ENCODE data around the gene TBXAS1.

The TBXAS1 gene

DNA sequence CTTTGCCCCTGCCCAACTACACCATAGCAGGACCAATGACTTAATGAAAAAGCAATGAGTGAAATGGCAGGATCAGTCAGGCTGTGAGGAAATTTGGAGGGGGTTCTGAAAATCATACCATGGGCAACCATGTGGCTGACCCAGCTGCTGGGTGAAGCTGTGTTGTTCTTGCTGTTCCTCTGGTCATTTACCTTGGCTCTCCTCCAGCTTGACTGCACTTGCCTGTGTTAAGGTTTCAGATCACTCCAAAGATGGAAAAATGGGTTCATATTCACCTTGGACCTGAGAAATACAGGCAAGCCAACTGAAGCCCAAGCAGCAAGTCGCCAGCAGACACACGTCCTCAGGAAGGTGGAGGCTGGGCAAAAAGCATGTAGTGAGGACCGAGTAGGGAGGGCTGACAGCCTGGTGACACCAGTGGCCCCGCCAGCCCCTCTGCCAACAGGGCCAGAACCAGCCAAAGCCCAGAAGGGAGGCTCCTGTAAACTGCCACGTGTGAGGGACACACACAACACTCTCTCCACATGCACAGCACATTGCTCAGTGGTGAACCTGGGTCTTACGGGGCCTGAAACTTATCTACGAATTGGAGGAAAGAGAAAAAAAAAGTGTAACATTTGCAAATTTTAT, 193.6 kb downstream of the TBXAS1 start:
- DNase-seq (ENCODE audit: low read depth in 2 of 2), result no peak

DNA sequence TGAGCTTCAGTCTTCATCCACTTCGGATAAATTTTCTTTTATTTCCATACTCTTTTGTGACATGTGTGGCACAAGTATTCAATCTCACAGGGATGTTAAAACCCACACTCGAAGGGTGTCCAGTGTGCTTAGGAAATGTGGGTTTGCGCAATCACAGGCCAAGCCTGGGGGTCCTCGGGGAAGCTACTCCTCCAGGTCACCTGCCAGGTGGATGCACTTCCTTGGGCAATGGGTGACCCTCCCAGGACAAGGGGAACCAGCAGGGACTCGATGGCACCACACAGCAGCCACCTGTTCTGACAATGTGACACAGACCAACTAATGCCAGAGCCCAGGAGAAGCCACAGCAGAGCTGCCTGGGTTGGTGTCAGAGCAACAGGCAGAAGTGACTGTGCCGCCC, 194.7 kb downstream of the TBXAS1 start:
- no peak for DNase-seq (ENCODE audit: low read depth in 2 of 2)

DNA sequence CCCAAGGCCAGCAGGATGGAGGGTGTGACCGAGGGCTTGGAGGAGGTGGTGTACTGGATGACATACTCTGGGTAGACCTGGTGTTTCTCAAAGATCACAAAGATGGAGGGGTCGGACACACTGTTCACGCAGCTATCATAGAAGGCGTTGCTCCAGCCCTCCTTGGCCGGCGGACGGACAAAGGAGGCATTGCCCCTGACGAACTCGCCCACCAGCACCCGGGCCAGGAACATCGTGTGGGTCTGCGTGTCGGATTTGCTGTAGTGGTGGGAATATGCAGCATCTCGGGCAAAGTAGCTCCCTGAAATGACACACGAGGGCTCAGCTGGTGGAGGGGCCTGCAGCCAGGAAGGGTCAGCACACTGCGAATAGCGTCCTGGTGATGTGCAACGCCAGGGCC, 195.5 kb downstream of the TBXAS1 start:
- DNase-seq (ENCODE audit: low read depth in 2 of 2), result no peak

DNA sequence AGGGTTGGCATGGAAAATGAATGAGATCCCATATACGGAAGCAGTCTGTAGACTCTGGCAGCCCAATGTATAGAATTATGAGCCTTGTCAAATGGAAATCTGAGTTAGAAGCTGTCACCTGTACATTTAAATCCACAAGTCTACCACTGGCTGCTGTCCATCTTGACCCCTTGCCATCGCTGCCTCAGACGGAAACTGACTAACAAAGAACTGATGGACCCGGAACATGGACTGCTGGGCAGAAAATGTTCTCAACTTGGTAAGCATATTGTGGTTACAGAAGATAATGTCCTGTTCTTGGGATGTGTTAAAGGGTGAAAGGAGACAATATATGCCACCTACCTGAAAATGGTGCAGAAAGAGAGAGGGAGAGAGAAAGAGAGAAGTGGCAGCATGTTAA, 196.2 kb downstream of the TBXAS1 start:
- no peak for DNase-seq (ENCODE audit: low read depth in 2 of 2)

DNA sequence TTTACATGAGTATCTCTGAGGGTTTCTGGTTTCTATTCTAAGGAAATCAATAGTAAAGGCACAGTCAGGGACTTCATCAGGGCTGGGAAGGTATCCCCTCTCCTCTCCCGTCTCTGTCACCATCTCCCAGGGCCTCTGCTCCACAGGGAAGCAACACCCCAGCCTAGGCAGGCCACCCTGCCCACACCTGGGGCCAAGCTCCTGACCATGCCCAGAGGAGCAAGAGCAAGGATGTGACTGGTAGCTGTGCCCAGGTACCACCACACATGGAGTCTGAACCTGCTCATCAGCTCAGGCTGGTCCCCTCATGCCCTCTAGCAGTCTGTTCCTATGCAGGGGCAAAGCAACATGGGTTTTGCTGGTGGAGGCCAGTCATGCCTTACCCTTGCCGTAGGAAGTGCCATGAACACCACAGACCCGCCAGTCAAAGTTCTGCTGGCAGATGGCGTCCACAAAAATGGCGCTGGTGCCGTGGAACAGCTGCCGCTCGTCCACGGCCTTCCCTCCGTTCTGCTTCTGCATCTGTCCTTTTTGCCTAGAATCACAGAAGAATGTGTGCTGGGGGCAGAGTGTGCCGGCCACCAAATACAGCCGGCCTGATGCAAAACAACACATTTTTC, 196.9 kb downstream of the TBXAS1 start:
- DNase-seq (ENCODE audit: low read depth in 2 of 2), result no peak

DNA sequence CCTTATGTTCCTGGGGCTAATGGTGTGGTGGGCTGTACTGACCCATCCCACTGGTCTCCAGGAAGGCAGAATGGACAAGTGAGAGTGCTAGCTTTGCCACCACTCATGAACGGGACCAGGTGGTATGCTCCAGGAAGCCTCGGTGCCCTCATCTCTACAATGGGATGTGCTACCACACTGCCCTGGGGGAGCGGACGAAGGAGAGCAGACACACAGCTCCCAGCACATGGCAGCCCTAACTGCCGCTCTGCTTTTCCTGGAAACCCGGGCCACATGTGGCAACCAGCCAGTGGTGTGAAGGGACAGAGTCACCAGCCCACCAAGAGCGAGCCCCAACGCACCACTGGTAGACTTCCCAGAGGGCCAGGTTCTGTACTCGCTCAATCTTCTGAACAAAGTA, 197.9 kb downstream of the TBXAS1 start:
- DNase-seq (ENCODE audit: low read depth in 2 of 2), result no peak

DNA sequence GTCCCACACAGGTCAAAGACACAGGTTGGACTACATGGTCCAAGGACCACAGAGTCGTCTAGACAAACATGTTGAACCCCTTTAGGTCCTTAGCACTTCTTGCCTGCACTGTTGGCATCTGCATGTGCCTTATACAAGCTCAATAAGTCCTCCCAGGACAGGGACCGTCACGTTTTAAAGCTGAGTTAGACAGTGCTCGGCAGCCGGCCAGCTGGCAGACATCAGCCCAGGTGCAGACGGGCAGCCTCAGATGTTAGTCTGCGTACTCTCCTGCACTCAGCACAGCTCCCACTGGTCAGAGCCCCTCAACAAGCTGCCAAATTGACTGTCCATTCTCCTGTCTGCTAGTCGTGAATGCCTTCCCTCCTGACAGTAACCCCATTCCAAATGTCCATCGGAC, 198.8 kb downstream of the TBXAS1 start:
- DNase-seq (ENCODE audit: low read depth in 2 of 2), result no peak

DNA sequence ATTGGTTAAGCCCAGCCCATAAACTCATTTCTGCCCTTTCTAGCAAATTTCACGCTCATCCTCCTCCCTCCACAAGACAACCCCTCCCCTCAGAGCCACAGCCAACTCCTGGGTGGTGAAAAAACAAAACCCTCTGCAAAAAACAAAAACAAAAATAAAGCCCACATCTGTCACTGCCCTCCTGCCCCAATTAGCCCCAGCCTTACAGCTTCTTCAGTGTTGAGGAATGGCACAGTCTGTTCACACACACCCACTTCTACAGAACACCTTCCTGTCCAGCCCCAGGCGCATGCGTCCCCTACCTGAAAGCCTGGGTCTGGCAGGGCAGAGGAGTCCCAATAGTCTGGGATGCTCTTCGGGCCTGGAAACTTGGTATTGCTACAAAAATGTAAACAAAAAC, 199.2 kb downstream of the TBXAS1 start:
- DNase-seq (ENCODE audit: low read depth in 2 of 2), result no peak

DNA sequence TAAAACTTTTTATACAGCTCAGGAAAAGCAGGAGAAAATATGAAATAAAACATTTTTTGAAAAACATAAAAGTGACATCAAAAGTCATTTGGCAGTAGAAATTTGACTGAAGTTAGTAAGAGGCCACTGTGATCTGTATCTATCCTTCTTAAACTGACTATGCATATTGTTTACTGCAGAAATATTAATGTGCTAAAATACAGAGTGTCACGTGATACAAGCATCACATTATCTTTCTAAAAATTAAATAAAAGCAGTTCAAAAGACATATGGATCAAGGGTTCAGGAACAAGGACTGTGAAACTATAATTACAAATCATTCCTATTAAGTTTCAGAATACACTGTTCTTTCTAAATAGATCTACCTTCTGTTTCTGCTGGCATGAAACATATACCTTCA, 200.0 kb downstream of the TBXAS1 start:
- DNase-seq (ENCODE audit: low read depth in 2 of 2), result no peak

DNA sequence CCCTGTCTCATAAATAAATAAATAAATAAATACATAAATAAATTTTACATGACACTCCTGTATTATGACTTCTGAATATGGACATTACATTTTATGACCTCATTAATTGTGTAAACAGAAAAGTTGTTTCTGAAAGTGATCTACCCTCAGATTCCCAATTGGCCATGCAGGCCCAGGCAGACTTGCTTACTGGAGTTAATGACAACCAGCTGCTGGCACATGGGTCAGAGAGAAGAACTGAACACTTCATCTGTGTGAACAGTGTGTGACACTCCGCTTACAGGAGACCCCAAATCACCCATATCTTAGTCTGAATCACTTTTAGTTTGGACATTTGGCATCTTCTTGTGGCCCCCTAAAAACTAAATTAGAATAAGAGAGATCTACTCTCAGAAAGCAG, 202.3 kb downstream of the TBXAS1 start:
- DNase-seq (ENCODE audit: low read depth in 2 of 2), result no peak

DNA sequence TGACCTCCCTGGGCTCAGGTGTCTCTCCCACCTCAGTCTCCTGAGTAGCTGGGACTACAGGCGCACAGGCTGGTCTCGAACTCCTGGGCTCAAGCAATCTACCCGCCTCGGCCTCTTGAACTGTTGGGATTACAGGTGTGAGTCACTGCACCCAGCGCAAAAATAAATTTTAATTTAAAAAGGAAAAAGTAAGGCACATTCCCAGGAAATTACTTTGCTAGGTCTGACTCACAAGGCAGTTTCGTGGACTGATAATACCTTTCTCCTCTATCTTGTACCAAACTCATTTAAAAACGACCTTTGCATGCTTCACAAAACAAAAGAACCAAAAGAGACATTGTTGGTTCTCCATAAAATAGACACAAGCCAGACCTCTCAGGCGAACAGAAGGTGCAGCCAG, 204.0 kb downstream of the TBXAS1 start:
- no peak for DNase-seq (ENCODE audit: low read depth in 2 of 2)

DNA sequence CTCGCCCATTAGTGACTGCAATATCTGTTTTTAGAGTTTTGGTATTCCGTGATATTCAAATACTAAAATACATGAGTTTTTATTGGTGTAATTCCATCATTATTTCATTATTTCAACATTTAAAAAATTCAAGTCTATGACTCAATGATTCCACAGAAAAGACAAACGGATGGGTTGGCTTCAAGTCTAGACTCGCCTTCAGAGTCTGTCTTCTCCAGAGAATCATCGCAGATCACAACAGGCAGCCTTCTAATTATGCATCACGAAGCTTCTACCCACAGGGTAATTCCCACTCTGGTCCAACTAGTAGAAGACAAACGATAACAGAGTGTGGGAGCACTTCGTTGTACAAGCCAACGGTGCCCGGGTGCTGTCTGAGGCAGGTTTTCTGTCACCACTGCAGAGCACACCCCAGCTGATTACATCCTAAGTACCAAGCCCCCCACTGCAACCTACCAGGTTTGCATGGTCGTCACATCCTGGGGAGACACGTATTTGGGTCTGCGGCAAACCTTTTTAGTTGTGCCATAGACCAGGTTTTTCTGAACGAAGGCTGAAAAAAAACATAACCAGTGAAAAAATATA, 204.8 kb downstream of the TBXAS1 start:
- DNase-seq (ENCODE audit: low read depth in 2 of 2), result no peak

DNA sequence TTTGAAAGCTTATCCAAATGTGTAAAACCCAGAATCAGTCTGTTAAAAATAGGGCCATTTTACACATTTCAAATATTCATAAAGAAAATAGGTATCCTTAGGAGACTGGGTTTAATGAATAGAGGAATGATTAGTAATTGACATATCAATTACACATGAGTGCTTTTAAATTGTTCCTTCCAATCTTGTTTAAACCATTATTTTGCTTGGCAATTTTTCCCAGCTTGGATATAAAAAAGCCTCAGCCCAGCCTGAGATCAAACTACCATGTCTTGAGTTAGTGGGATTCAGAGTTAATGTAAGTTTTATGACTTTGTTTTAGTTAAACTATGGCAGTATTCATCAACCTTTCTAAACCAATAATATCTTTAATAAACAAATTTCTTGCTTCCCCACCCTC, 205.4 kb downstream of the TBXAS1 start:
- no peak for DNase-seq (ENCODE audit: low read depth in 2 of 2)

DNA sequence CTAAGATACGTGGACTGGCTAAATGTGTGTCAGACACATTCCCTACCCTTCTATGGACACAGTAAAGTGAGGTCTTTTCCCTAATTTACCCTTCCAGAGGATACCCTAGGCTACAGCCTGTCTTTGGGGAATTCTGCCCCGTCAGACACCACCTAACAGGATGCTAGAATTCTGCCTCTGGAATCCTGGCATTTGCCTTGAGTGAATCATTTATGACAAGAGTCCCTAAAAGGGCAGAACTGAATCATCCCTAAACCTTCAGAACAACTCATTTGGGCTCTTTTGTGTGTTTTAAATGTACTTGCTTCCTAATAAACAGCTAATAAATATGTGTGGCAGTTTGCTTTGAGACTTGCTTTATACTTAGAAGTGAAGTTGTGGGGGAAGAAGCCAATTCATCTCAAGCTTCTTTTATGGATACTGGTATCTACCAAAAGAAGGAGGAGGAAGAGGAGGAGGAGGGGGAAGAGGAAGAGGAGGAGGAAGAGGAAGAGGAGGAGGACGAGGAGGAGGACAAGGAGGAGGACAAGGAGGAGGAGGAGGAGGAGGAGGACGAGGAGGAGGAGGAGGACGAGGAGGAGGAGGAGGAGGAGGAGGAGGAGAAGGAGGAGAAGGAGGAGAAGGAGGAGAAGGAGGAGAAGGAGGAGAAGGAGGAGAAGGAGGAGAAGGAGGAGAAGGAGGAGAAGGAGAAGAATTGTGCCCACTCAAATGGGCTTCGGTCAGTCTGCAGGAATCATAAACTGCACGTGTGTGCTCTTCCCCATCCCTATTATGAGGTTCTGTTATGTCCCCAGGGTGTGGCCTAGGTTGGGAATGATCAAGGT, 206.5 kb downstream of the TBXAS1 start:
- peak; percentile 35 to 37 for DNase-seq (ENCODE audit: low read depth in 2 of 2)

DNA sequence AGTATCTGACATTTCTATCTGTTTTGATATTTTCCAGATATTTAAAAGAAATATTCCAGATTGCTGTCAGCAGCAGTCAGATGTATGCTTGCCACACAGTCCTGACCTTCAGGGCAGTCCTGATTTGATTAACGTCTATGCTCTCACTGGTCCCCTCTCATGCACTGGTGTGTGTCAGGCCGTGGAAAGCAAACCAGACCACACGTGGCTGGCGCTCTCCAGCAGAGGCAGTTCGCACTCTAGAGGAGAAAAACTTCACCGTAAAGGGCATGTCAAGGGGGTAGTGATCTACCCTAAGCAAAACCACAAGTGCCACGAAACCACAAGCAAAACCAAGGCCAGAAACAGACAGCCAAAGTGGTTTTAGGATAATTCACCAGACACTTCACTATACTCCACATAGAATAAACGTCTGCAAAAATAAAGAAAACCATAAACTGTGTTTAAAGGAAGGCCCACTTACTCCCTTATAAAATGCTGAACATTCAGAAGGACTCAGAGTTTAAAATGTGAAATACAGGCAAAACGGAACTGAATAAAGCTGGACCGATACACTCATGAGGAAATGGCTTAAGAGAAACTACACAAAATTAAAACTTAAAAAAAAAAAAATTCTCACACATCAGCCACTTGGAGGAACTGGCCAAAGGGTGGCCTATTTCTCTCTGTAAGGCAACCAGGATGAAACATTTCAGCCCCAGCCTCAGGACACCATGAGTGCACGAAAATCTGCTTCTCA, 207.3 kb downstream of the TBXAS1 start:
- DNase-seq (ENCODE audit: low read depth in 2 of 2), result no peak

DNA sequence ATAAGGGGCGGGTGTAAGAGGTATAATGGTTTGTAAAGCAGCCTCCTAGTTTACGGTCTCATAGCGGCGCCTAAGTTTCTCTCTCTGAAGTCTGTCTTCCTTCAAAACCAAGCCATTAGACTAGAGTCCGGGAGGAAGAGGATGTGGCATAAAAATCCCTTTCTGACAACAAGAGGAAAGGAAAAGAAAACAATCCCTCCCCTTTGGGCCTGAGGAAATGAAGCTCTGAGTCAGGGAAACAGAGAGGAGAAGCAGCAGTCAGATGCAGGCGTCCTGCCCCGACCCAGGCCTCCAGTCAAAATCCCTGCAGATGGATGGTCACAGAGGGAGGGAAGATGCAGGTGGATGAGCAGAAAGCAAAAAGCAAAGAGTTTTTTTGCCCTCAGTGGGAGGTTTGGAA, 210.0 kb downstream of the TBXAS1 start:
- no peak for DNase-seq (ENCODE audit: low read depth in 2 of 2)

DNA sequence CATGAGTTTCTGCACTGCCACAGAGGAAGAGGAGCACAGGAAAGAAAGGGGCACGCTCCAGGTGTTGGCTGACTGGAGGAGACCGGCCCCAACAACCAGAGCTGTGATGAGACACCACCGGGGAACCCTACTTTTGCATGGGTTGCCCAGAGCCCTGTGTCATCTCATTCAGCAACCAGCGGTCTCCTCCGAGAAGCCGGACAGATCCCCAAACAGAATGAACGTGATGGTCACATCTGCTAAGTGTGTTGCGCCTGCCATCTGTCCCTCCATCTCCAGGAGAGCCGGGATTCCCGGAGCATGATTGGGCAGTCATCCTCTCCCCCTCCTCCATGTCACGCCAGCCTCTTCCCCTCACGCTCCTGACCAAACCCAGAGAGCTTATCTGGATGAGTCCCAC, 210.8 kb downstream of the TBXAS1 start:
- no peak for DNase-seq (ENCODE audit: low read depth in 2 of 2)

DNA sequence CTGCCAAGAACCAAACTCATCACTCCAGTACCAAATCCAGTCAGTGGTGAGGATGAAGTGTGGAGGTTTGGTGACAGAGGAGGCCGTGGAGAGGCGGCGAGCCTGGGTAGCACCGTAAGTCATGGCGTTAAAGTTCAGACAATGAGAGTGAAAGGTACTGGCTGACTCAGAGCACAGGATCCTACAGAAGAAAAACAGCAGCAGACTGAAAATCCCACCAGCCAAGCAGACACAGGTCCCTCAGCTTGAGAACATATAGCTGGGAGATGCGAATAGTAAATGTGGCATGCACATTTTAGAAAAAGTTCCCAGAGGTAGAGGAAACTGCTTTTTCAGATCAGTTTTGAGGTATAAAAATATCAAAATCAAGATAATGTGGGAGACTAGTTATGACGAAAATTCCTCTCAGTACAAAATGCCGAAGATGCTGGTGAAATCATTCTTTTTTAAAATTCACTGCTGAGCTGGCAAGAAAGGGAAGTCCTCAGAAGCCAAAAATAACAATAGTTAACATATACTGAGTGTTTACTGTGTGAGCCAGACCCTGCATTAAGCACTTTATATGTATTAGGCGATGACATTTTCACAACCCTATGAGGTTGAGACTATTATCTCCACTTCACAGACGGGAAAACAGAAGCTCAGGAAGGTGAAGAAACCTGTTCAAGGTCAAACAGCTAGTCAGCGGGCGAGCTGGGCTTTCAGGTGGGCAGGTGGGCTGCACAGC, 212.8 kb downstream of the TBXAS1 start:
- DNase-seq (ENCODE audit: low read depth in 2 of 2), result peak; percentile 37 to 43

DNA sequence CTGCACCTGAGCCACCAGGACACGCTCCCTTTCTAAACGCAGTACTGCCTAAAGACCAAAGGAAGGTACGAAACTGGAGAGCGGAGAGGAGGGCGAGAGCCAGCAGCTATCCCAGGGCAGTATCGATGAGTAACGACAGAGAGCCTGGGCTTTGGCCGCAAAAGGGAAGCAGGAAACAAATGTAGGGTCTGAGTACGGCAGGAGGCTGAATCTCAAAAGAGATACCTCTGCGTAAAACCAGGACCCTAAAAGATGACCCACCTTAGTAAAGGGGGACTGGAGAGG, 213.3 kb downstream of the TBXAS1 start:
- no peak for DNase-seq (ENCODE audit: low read depth in 2 of 2)

DNA sequence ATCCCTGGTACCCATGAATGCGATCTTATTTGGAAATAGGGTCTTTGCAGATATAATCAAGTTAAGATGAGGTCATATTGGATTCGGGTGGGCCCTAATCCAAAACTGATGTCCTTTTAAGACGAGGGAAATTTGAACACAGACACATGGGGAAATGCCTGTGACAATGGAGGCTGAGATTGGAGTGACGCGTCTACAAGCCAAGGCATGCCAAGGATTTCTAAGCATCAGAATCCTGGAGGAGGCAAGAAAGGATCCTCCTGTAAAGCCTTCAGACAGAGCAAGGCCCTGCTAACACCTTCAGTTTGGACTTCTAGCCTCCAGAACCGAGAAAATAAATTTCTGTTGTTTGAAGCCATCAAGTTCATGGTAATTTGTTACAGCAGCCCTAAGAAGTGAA, 215.2 kb downstream of the TBXAS1 start:
- no peak for DNase-seq (ENCODE audit: low read depth in 2 of 2)

DNA sequence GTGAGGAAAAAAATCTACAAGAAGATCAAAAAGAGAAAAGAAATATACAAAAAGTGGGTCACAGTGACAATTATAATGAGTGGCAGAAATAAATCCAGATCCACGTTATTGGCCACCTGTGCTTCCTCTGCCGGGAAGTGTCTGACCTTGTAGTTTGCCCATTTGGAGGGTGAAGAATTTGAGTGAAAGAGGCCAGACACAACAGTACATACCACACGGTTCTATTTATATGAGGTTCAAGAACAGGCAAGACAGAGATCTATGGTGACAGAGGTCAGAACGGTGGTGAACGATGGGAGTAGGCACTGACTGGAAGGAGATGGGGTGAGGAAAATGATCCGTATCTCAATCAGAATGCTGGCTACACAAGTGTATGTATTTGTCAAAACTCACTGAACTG, 216.6 kb downstream of the TBXAS1 start:
- no peak for DNase-seq (ENCODE audit: low read depth in 2 of 2)

DNA sequence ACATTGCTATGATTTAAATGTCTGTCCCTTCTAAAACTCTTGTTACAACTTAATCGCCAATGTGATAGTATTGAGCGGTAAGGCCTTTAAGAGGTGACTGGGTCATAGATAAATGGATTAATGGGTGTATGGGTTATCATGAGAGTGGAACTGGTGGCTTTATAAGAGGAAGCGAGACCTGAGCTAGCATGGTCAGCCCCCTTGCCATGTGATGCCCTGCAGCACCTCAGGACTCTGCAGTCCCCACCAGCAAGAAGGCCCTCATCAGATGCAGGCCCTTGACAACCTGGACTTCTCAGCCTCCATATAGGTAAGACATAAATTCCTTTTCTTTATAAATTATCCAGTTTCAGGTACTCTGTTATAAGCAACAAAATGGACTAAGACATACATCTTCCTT, 218.1 kb downstream of the TBXAS1 start:
- DNase-seq (ENCODE audit: low read depth in 2 of 2), result no peak
